IMR-90 (cell line): Measurements from ENCODE around the gene WDR1. TPM values are rescaled to one million over a fixed set of nuclear protein-coding genes. Genes with fewer than 3 reads are reported as not detected.

ENCODE experiments used
- ATAC-seq: fragments of 200-7000 bp; cut with Tn5 transposase; 2 replicates; pipeline ENCODE4 v1.9.1; 2020; ENCODE audit warnings: low read depth, mild to moderate bottlenecking, moderate library complexity
- BruUV-seq: library from RNA; stranded (reverse); fragments of 400-500 nt; replicated peaks from 2 replicates; lab custom pipeline; 2021; lab: Mats Ljungman, UMichigan
- CTCF ChIA-PET: fragments of 300-600 bp; formaldehyde crosslinking; extraction: SDS; loops from one replicate; lab custom pipeline; 2021; ENCODE audit warnings: antibody characterized with exemption; lab: Yijun Ruan, JAX
- POLR2A ChIA-PET: fragments of 300-600 bp; sonication (Branson Sonifier 250); formaldehyde crosslinking; loops from one replicate; lab custom pipeline; 2022; ENCODE audit warnings: antibody characterized with exemption; ENCODE audit not compliant: unreplicated experiment; lab: Charles Lee
- DNase-seq: peaks from one replicate; pipeline ENCODE4 v3.0.0; 2013
- H2AFZ ChIP-seq: replicated peaks from 2 replicates; pipeline ENCODE3; 2013; ENCODE audit warnings: low read length, mild to moderate bottlenecking; ENCODE audit not compliant: poor library complexity
- H2AK5ac ChIP-seq: 2 replicates; pipeline ENCODE4 v1.6.1; 2013; ENCODE audit warnings: low read depth, low read length, inconsistent platforms
- H2AK9ac ChIP-seq: replicated peaks from 2 replicates; pipeline ENCODE3; 2013; ENCODE audit warnings: mild to moderate bottlenecking, low read depth, low read length, moderate library complexity; ENCODE audit not compliant: poor library complexity
- H2BK120ac ChIP-seq: 2 replicates; pipeline ENCODE4 v1.6.1; 2013; ENCODE audit warnings: low read depth, low read length, inconsistent platforms
- H2BK15ac ChIP-seq: 3 replicates; pipeline ENCODE4 v1.6.1; 2013; ENCODE audit warnings: low read depth, low read length, inconsistent platforms
- H2BK20ac ChIP-seq: 2 replicates; pipeline ENCODE4 v1.6.1; 2013; ENCODE audit warnings: low read depth, mild to moderate bottlenecking, inconsistent platforms, low read length, moderate library complexity
- H2BK5ac ChIP-seq: 2 replicates; pipeline ENCODE4 v1.6.1; 2013; ENCODE audit warnings: mild to moderate bottlenecking, low read depth, low read length, inconsistent platforms; ENCODE audit not compliant: poor library complexity, severe bottlenecking
- H3K14ac ChIP-seq: replicated peaks from 2 replicates; pipeline ENCODE4 v1.6.1; 2013; ENCODE audit warnings: low read depth, low read length, inconsistent platforms
- H3K18ac ChIP-seq: 2 replicates; pipeline ENCODE4 v1.6.1; 2013; ENCODE audit warnings: low read depth, low read length, control low read depth
- H3K23ac ChIP-seq: 2 replicates; pipeline ENCODE4 v1.6.1; 2013; ENCODE audit warnings: low read depth, low read length, inconsistent platforms
- H3K27ac ChIP-seq: 2 replicates; pipeline ENCODE4 v1.5.1; 2013; ENCODE audit warnings: mild to moderate bottlenecking, control low read depth, low read length; ENCODE audit not compliant: insufficient read depth
- H3K27me3 ChIP-seq: 2 replicates; pipeline ENCODE4 v1.6.1; 2013; ENCODE audit warnings: low read length; ENCODE audit not compliant: control insufficient read depth, insufficient read depth
- H3K36me3 ChIP-seq: 2 replicates; pipeline ENCODE4 v1.6.1; 2013; ENCODE audit warnings: low read length, mixed read lengths; ENCODE audit not compliant: control insufficient read depth, insufficient read depth
- H3K4ac ChIP-seq: 2 replicates; pipeline ENCODE4 v1.6.1; 2013; ENCODE audit warnings: low read depth, low read length, inconsistent platforms
- H3K4me1 ChIP-seq: 2 replicates; pipeline ENCODE4 v1.6.1; 2013; ENCODE audit warnings: low read length, mixed read lengths; ENCODE audit not compliant: control insufficient read depth, insufficient read depth
- H3K4me2 ChIP-seq: 2 replicates; pipeline ENCODE4 v1.6.1; 2013; ENCODE audit warnings: low read depth, mild to moderate bottlenecking, control low read depth, low read length, moderate library complexity
- H3K4me3 ChIP-seq: 2 replicates; pipeline ENCODE4 v1.5.1; 2013; ENCODE audit warnings: low read depth, mild to moderate bottlenecking, control low read depth, low read length, moderate library complexity; ENCODE audit not compliant: insufficient read depth
- H3K56ac ChIP-seq: 2 replicates; pipeline ENCODE4 v1.6.1; 2013; ENCODE audit warnings: low read length, inconsistent platforms; ENCODE audit not compliant: insufficient read depth; ENCODE audit errors: extremely low read depth
- H3K79me1 ChIP-seq, 2 experiments: 2 replicates each; pipeline ENCODE4 v1.6.1; 2013; ENCODE audit warnings: low read length in 2 of 2, inconsistent platforms in 1 of 2, low read depth in 1 of 2
- H3K9ac ChIP-seq: 2 replicates; pipeline ENCODE4 v1.6.1; 2013; ENCODE audit warnings: low read depth, low read length, control low read depth
- H3K9me1 ChIP-seq: 2 replicates; pipeline ENCODE4 v1.6.1; 2013; ENCODE audit warnings: low read length, inconsistent platforms; ENCODE audit not compliant: insufficient read depth
- H3K9me3 ChIP-seq: 2 replicates; pipeline ENCODE4 v1.6.1; 2013; ENCODE audit warnings: low read length; ENCODE audit not compliant: control insufficient read depth, insufficient read depth
- H4K20me1 ChIP-seq: 2 replicates; pipeline ENCODE4 v1.6.1; 2013; ENCODE audit warnings: low read length, inconsistent platforms; ENCODE audit not compliant: insufficient read depth
- H4K5ac ChIP-seq: 2 replicates; pipeline ENCODE4 v1.6.1; 2013; ENCODE audit warnings: mild to moderate bottlenecking, low read depth, low read length, control low read depth
- H4K8ac ChIP-seq, 2 experiments: 2 replicates each; pipeline ENCODE4 v1.6.1; 2013; ENCODE audit warnings: low read depth in 2 of 2, low read length in 2 of 2, control low read depth in 1 of 2, inconsistent platforms in 1 of 2
- H4K91ac ChIP-seq: 2 replicates; pipeline ENCODE4 v1.6.1; 2013; ENCODE audit warnings: low read depth, low read length, inconsistent platforms; ENCODE audit not compliant: insufficient read depth
- BHLHE40 ChIP-seq: fragments of 150-350 bp; IDR thresholded peaks from 2 replicates; pipeline ENCODE4 v1.6.1; 2016; ENCODE audit warnings: mild to moderate bottlenecking, low read depth, low read length
- CEBPB ChIP-seq: IDR thresholded peaks from 2 replicates; pipeline ENCODE4 v1.6.1; 2012; ENCODE audit warnings: low read depth, low read length, improper control_type of control experiment
- CHD1 ChIP-seq: IDR thresholded peaks from 2 replicates; pipeline ENCODE4 v1.6.1; 2012; ENCODE audit warnings: low read depth, low read length, improper control_type of control experiment
- FOS ChIP-seq: fragments of 150-350 bp; IDR thresholded peaks from 2 replicates; pipeline ENCODE4 v1.6.1; 2016; ENCODE audit warnings: low read depth, low read length
- MAFK ChIP-seq: IDR thresholded peaks from 2 replicates; pipeline ENCODE4 v1.6.1; 2012; ENCODE audit warnings: low read depth, low read length, improper control_type of control experiment
- MAZ ChIP-seq: IDR thresholded peaks from 2 replicates; pipeline ENCODE4 v1.6.1; 2012; ENCODE audit warnings: low read depth, mild to moderate bottlenecking, low read length, improper control_type of control experiment, moderate library complexity, borderline replicate concordance
- MXI1 ChIP-seq: IDR thresholded peaks from 2 replicates; pipeline ENCODE4 v1.6.1; 2012; ENCODE audit warnings: low read depth, mild to moderate bottlenecking, low read length, moderate library complexity, borderline replicate concordance
- NFE2L2 ChIP-seq: fragments of 150-350 bp; IDR thresholded peaks from 2 replicates; pipeline ENCODE4 v1.6.1; 2016; ENCODE audit warnings: low read depth, mild to moderate bottlenecking, low read length
- POLR2A ChIP-seq: IDR thresholded peaks from 2 replicates; pipeline ENCODE4 v1.6.1; 2012; ENCODE audit warnings: mild to moderate bottlenecking, low read depth, low read length
- RAD21 ChIP-seq: IDR thresholded peaks from 2 replicates; pipeline ENCODE4 v1.6.1; 2012; ENCODE audit warnings: low read length, improper control_type of control experiment
- RCOR1 ChIP-seq: IDR thresholded peaks from 2 replicates; pipeline ENCODE4 v1.6.1; 2012; ENCODE audit warnings: mild to moderate bottlenecking, low read length, improper control_type of control experiment; ENCODE audit not compliant: insufficient replicate concordance
- SMC3 ChIP-seq: fragments of 150-350 bp; IDR thresholded peaks from 2 replicates; pipeline ENCODE4 v1.6.1; 2016; ENCODE audit warnings: low read depth, mild to moderate bottlenecking, antibody characterized with exemption, low read length, moderate library complexity
- WGBS, 2 experiments: methylation state at CpG; one replicate each; pipeline versions ENCODE4 v1.1.5 to v1.1.7; 2013; ENCODE audit warnings: missing lambda C conversion rate in 2 of 2; ENCODE audit not compliant: insufficient read length in 1 of 2; ENCODE audit errors: extremely low coverage in 2 of 2; 5-methylcytosine and 5-hydroxymethylcytosine counted together
- dilution Hi-C: fragments of 300-500 bp; cut with HindIII; formaldehyde crosslinking; loops from one replicate; pipeline ENCODE4 v1.14.3; 2018; ENCODE audit warnings: low sequenced_read_pairs; ENCODE audit not compliant: unreplicated experiment
- in situ Hi-C: fragments of 300-500 bp; cut with MboI; formaldehyde crosslinking; loops from 3 replicates; pipeline ENCODE4 v1.14.3; 2019; ENCODE audit warnings: low sequenced_read_pairs, inconsistent platforms, mixed read lengths
- intact Hi-C: fragments of 100-400 bp; cut with micrococcal nuclease; formaldehyde crosslinking; loops from 2 replicates; pipeline ENCODE4 v1.10.0; 2022
- polyA plus RNA-seq, 3 experiments: library from polyadenylated mRNA; depleted of rRNA; stranded (reverse); fragments of >200 nt; gene quantifications; 2 replicates each; pipeline ENCODE4 v1.2.3, GENCODE V29; 2012; ENCODE audit warnings: low replicate concordance in 1 of 3
- total RNA-seq: library from RNA; depleted of rRNA; stranded (reverse); fragments of >200 nt; gene quantifications from 2 replicates; pipeline ENCODE4 v1.2.3, GENCODE V29; 2012
- TF ChIP-seq, protein P1 (sequence below): fragments of 150-350 bp; IDR thresholded peaks from 2 replicates; pipeline ENCODE4 v1.6.1; 2017; ENCODE audit warnings: mild to moderate bottlenecking, antibody characterized with exemption, low read length, low read depth
- TF ChIP-seq, protein P2 (sequence below): conservative IDR thresholded peaks from 2 replicates; pipeline ENCODE4 v1.5.1; 2012; ENCODE audit warnings: mild to moderate bottlenecking, low read depth, low read length, improper control_type of control experiment
- TF ChIP-seq, protein P3 (sequence below): fragments of 150-350 bp; IDR thresholded peaks from 2 replicates; pipeline ENCODE4 v1.6.1; 2016; ENCODE audit warnings: low read depth, mild to moderate bottlenecking, low read length, moderate library complexity, borderline replicate concordance

The WDR1 gene
- total and polyA plus RNA-seq, 2 of the 4 experiments (the other 2 are of a cell fraction), result 725 to 992 TPM

DNA sequence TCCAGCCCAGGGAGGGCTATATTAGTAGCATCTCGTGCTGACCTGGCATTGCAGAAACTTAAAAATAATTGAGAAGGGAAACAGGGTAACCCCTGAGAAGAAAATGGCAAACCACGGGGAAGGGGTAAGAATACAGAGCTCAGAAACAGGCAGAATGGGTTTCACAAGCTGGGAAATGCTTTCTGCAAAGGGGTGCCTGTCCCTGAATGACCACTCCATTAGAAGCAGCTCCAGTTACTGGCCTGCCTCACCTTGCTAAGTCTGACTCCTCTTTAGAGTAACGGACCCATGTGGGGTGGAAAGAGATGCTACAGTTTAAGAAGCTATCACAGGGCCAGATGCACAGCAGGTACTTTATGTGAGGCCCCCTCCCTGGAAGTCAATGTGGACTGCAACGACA lies 2.5 kb downstream of the WDR1 start:
- Histone ChIP-seq H2AFZ (no peak overlapping the region), H2BK5ac (peak overlapping the region; percentile 18), H3K4me2 (peak overlapping the region; percentile 86), H3K9me3 (no peaks in the 10 kb centered on the region), H2BK120ac (no peak overlapping the region), H3K27ac (peak overlapping the region; percentile 38; the same call in 1 of the 2 replicates), H2AK5ac (no peak overlapping the region; the same call in 1 of the 2 replicates), H3K4me3 (no peak overlapping the region), H2BK15ac (no peak overlapping the region), H4K91ac (no peak overlapping the region), H3K9me1 (peaks cover 38% of the 10 kb centered on the region), H3K9ac (peak overlapping the region; percentile 98), H3K14ac (peak overlapping the region; percentile 35; the same call in 1 of the 2 replicates), H3K56ac (no peak overlapping the region), H3K27me3 (no peaks in the 10 kb centered on the region), H2AK9ac (peak overlapping the region; percentile 57), H2BK20ac (no peak overlapping the region), H3K4me1 (peaks cover 43% of the 10 kb centered on the region), H3K18ac (no peak overlapping the region), H3K4ac (peak overlapping the region; percentile 27; the same call in 1 of the 2 replicates), H3K79me1 (peaks cover 0 to 59% of the 10 kb centered on the region in 2 experiments; a peak in 3 of 4 replicates), H4K5ac (no peak overlapping the region), H4K20me1 (peaks cover 70% of the 10 kb centered on the region), H3K23ac (peak overlapping the region; percentile 88; the same call in 1 of the 2 replicates), H4K8ac (peak overlapping the region in 1 of 2 experiments; percentile 82; a peak in 1 of 4 replicates), H3K36me3 (peaks cover 68% of the 10 kb centered on the region)
- DNase-seq (no peak), ATAC-seq (no peak)
- no TSS peak for BruUV-seq
- no CpG with 5 or more reads among the region's 4 CpGs for WGBS, 2 experiments
- ChIA-PET POLR2A (no interaction called here), CTCF (no interaction called here)
- TF ChIP-seq MAFK, result no peak
- TF ChIP-seq NFE2L2, result no peak
- TF ChIP-seq, protein P1, sequence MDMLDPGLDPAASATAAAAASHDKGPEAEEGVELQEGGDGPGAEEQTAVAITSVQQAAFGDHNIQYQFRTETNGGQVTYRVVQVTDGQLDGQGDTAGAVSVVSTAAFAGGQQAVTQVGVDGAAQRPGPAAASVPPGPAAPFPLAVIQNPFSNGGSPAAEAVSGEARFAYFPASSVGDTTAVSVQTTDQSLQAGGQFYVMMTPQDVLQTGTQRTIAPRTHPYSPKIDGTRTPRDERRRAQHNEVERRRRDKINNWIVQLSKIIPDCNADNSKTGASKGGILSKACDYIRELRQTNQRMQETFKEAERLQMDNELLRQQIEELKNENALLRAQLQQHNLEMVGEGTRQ, result no peak
- TF ChIP-seq, protein P2, sequence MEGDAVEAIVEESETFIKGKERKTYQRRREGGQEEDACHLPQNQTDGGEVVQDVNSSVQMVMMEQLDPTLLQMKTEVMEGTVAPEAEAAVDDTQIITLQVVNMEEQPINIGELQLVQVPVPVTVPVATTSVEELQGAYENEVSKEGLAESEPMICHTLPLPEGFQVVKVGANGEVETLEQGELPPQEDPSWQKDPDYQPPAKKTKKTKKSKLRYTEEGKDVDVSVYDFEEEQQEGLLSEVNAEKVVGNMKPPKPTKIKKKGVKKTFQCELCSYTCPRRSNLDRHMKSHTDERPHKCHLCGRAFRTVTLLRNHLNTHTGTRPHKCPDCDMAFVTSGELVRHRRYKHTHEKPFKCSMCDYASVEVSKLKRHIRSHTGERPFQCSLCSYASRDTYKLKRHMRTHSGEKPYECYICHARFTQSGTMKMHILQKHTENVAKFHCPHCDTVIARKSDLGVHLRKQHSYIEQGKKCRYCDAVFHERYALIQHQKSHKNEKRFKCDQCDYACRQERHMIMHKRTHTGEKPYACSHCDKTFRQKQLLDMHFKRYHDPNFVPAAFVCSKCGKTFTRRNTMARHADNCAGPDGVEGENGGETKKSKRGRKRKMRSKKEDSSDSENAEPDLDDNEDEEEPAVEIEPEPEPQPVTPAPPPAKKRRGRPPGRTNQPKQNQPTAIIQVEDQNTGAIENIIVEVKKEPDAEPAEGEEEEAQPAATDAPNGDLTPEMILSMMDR, result no peak
- no peak for TF ChIP-seq RCOR1
- no peak for TF ChIP-seq CHD1
- TF ChIP-seq, protein P3, sequence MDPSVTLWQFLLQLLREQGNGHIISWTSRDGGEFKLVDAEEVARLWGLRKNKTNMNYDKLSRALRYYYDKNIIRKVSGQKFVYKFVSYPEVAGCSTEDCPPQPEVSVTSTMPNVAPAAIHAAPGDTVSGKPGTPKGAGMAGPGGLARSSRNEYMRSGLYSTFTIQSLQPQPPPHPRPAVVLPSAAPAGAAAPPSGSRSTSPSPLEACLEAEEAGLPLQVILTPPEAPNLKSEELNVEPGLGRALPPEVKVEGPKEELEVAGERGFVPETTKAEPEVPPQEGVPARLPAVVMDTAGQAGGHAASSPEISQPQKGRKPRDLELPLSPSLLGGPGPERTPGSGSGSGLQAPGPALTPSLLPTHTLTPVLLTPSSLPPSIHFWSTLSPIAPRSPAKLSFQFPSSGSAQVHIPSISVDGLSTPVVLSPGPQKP, result no peak
- TF ChIP-seq MXI1, result no peak
- no peak for TF ChIP-seq SMC3
- TF ChIP-seq RAD21, result no peak
- TF ChIP-seq MAZ, result no peak
- TF ChIP-seq FOS, result no peak
- TF ChIP-seq POLR2A, result no peak
- TF ChIP-seq CEBPB, result no peak
- TF ChIP-seq BHLHE40, result no peak
- in situ Hi-C loops, result no loop called here
- dilution Hi-C loops, result no loop called here
- intact Hi-C loops, result loop anchor here (2.0 kb wide), 1 partner anchor 19 kb away; no protein-coding TSS in a partner anchor
